CD4-positive, alpha-beta T cell (primary cell): ENCODE results near the gene HSD17B12. TPM values are rescaled to one million over a fixed set of nuclear protein-coding genes. Genes with fewer than 3 reads are reported as not detected.

Experiments
- ATAC-seq: fragments of 200-7000 bp; cut with Tn5 transposase; one replicate; pipeline ENCODE4 v1.10.0; 2022; ENCODE audit warnings: mild to moderate bottlenecking; ENCODE audit not compliant: poor library complexity
- CTCF ChIA-PET: fragments of 350-600 bp; sonication (Branson Sonifier 250); formaldehyde crosslinking; loops from one replicate; lab custom pipeline; 2021; ENCODE audit warnings: antibody characterized with exemption, inconsistent platforms; lab: Charles Lee
- POLR2A ChIA-PET: fragments of 350-600 bp; sonication (Branson Sonifier 250); formaldehyde crosslinking; loops from one replicate; lab custom pipeline; 2021; ENCODE audit warnings: antibody characterized with exemption, inconsistent platforms; lab: Charles Lee
- DNase-seq, 14 experiments: peaks; one replicate each; pipeline ENCODE4 v3.0.0-alpha.2; 2013 to 2020; ENCODE audit warnings: mixed read lengths in 2 of 14
- H3K27ac ChIP-seq, 2 donors: one replicate each; pipeline versions ENCODE4 v1.5.1 to v1.7.0; 2013; ENCODE audit warnings: low read length in 2 of 2, low read depth in 1 of 2, mild to moderate bottlenecking in 1 of 2
- H3K27me3 ChIP-seq, 2 experiments: 1 replicate in 1 of 2; 2 replicates in 1 of 2; pipeline versions ENCODE4 v1.6.1 to v1.7.0; 2013; ENCODE audit warnings: low read length in 2 of 2, control low read depth in 1 of 2, mild to moderate bottlenecking in 1 of 2, moderate library complexity in 1 of 2; ENCODE audit not compliant: insufficient read depth in 2 of 2, control insufficient read depth in 1 of 2
- H3K36me3 ChIP-seq: one replicate; pipeline ENCODE4 v1.6.1; 2013; ENCODE audit warnings: low read length, control low read depth; ENCODE audit not compliant: insufficient read depth
- H3K4me1 ChIP-seq: one replicate; pipeline ENCODE4 v1.6.1; 2013; ENCODE audit warnings: low read length, control low read depth; ENCODE audit not compliant: insufficient read depth
- H3K4me3 ChIP-seq: one replicate; pipeline ENCODE4 v1.5.1; 2013; ENCODE audit warnings: mild to moderate bottlenecking, low read length, moderate library complexity
- H3K9me3 ChIP-seq, 2 experiments: 1 replicate in 1 of 2; 2 replicates in 1 of 2; pipeline versions ENCODE4 v1.6.1 to v1.7.0; 2013; ENCODE audit warnings: low read length in 2 of 2, mild to moderate bottlenecking in 2 of 2, control low read depth in 1 of 2, moderate library complexity in 1 of 2; ENCODE audit not compliant: control insufficient read depth in 1 of 2, insufficient read depth in 1 of 2
- H3K27ac Mint-ChIP-seq: one replicate; pipeline ENCODE4 v1.8.0; 2020; ENCODE audit warnings: mixed read lengths
- H3K27me3 Mint-ChIP-seq: one replicate; pipeline ENCODE4 v1.8.0; 2021; ENCODE audit warnings: mixed read lengths
- H3K36me3 Mint-ChIP-seq: one replicate; pipeline ENCODE4 v1.8.0; 2021; ENCODE audit warnings: low read depth, mixed read lengths
- H3K4me1 Mint-ChIP-seq: one replicate; pipeline ENCODE4 v1.8.0; 2021; ENCODE audit warnings: low read depth, mixed read lengths
- H3K4me3 Mint-ChIP-seq: one replicate; pipeline ENCODE4 v1.8.0; 2020; ENCODE audit warnings: mild to moderate bottlenecking, mixed read lengths
- H3K9me3 Mint-ChIP-seq: one replicate; pipeline ENCODE4 v1.8.0; 2020; ENCODE audit warnings: mixed read lengths
- CTCF ChIP-seq: fragments of 200-600 bp; IDR thresholded peaks from one replicate; pipeline ENCODE4 v1.8.0; 2022; ENCODE audit warnings: antibody characterized with exemption, mild to moderate bottlenecking
- intact Hi-C, 2 experiments: fragments of 100-400 bp; cut with DNase I in 1 of 2; cut with micrococcal nuclease in 1 of 2; formaldehyde crosslinking; loops; one replicate each; pipeline versions ENCODE4 v1.15.1 to v1.9.0; 2023 to 2025; cut with DNase I, micrococcal nuclease
- total RNA-seq, 174 experiments: library from RNA in 2 of 174; stranded (reverse) in 2 of 174; gene quantifications; one replicate each; pipeline ENCODE4 v1.2.3 and lab custom pipeline; 2021 to 2026

Gene HSD17B12
- total RNA-seq, 2 experiments from 2014 or later = 16.1 to 16.3 TPM

GRCh38 chr11:43689167-43689566 is 8.6 kb downstream of the HSD17B12 start:
- DNase-seq (no peak), ATAC-seq (no peak)
- H3K4me1 ChIP-seq = no peaks in the 10 kb centered on the region
- Mint-ChIP-seq H3K9me3 (no peaks in the 10 kb centered on the region), H3K27me3 (no peaks in the 10 kb centered on the region), H3K4me3 (no peak overlapping the region), H3K27ac (no peak overlapping the region), H3K4me1 (peaks cover 49% of the 10 kb centered on the region), H3K36me3 (peaks cover 18% of the 10 kb centered on the region)
- no peak overlapping the region for H3K4me3 ChIP-seq
- H3K9me3 ChIP-seq = no peaks in the 10 kb centered on the region
- H3K36me3 ChIP-seq = peaks cover 2% of the 10 kb centered on the region
- H3K27me3 ChIP-seq = no peaks in the 10 kb centered on the region
- intact Hi-C loops = no loop called here
- H3K27ac ChIP-seq = no peak overlapping the region
- no peak for TF ChIP-seq CTCF
- CTCF ChIA-PET = no interaction called here
- POLR2A ChIA-PET = interaction anchor here (1.4 kb wide), 1 partner anchor 9 kb away, joined by 3 read pairs; no protein-coding TSS in a partner anchor

- ChIA-PET CTCF (no interaction called here), POLR2A (interaction anchor here (0.7 kb wide), 1 partner anchor 11 kb away, joined by 3 read pairs; the partner anchor contains the start of gene HSD17B12)
- no peak for ATAC-seq
- no peaks in the 10 kb centered on the region for H3K9me3 Mint-ChIP-seq
- Histone ChIP-seq H3K27me3 (no peaks in the 10 kb centered on the region), H3K36me3 (no peaks in the 10 kb centered on the region), H3K4me3 (no peak overlapping the region), H3K4me1 (no peaks in the 10 kb centered on the region), H3K27ac (no peak overlapping the region), H3K9me3 (no peaks in the 10 kb centered on the region)
- peaks cover 29% of the 10 kb centered on the region for H3K4me1 Mint-ChIP-seq
- intact Hi-C loops = no loop called here
- H3K4me3 Mint-ChIP-seq = no peak overlapping the region
- no peak for TF ChIP-seq CTCF
- peak in 1 of 14 experiments; percentile 13 for DNase-seq
- no peak overlapping the region for H3K27ac Mint-ChIP-seq
- no peaks in the 10 kb centered on the region for H3K27me3 Mint-ChIP-seq
- peaks cover 9% of the 10 kb centered on the region for H3K36me3 Mint-ChIP-seq
Observed at GRCh38 chr11:43690929-43691725, 10.6 kb downstream of the HSD17B12 start.

- Histone ChIP-seq H3K27me3 (no peaks in the 10 kb centered on the region), H3K4me1 (no peaks in the 10 kb centered on the region), H3K9me3 (no peaks in the 10 kb centered on the region), H3K36me3 (no peaks in the 10 kb centered on the region), H3K4me3 (no peak overlapping the region), H3K27ac (no peak overlapping the region)
- H3K4me3 Mint-ChIP-seq = no peak overlapping the region
- ATAC-seq (no peak), DNase-seq (no peak)
- CTCF ChIA-PET = no interaction called here
- intact Hi-C loops = no loop called here
- H3K27me3 Mint-ChIP-seq = no peaks in the 10 kb centered on the region
- peaks cover 24% of the 10 kb centered on the region for H3K4me1 Mint-ChIP-seq
- TF ChIP-seq CTCF = no peak
- POLR2A ChIA-PET = no interaction called here
- H3K27ac Mint-ChIP-seq = no peak overlapping the region
- peaks cover 16% of the 10 kb centered on the region for H3K36me3 Mint-ChIP-seq
- no peaks in the 10 kb centered on the region for H3K9me3 Mint-ChIP-seq
Observed at GRCh38 chr11:43691806-43692205, 11.3 kb downstream of the HSD17B12 start.
